IMR-90 (cell line): ENCODE measurements around the gene COMMD1. TPM values are rescaled to one million over a fixed set of nuclear protein-coding genes. Genes with fewer than 3 reads are reported as not detected.

ENCODE experiments used
- ATAC-seq: fragments of 200-7000 bp; cut with Tn5 transposase; 2 replicates; pipeline ENCODE4 v1.9.1; 2020; ENCODE audit warnings: low read depth, mild to moderate bottlenecking, moderate library complexity
- BruUV-seq: library from RNA; stranded (reverse); fragments of 400-500 nt; replicated peaks from 2 replicates; lab custom pipeline; 2021; lab: Mats Ljungman, UMichigan
- CTCF ChIA-PET: fragments of 300-600 bp; formaldehyde crosslinking; extraction: SDS; loops from one replicate; lab custom pipeline; 2021; ENCODE audit warnings: antibody characterized with exemption; lab: Yijun Ruan, JAX
- POLR2A ChIA-PET: fragments of 300-600 bp; sonication (Branson Sonifier 250); formaldehyde crosslinking; loops from one replicate; lab custom pipeline; 2022; ENCODE audit warnings: antibody characterized with exemption; ENCODE audit not compliant: unreplicated experiment; lab: Charles Lee
- DNase-seq: peaks from one replicate; pipeline ENCODE4 v3.0.0; 2013
- H2AFZ ChIP-seq: replicated peaks from 2 replicates; pipeline ENCODE3; 2013; ENCODE audit warnings: low read length, mild to moderate bottlenecking; ENCODE audit not compliant: poor library complexity
- H2AK5ac ChIP-seq: 2 replicates; pipeline ENCODE4 v1.6.1; 2013; ENCODE audit warnings: low read depth, low read length, inconsistent platforms
- H2AK9ac ChIP-seq: replicated peaks from 2 replicates; pipeline ENCODE3; 2013; ENCODE audit warnings: mild to moderate bottlenecking, low read depth, low read length, moderate library complexity; ENCODE audit not compliant: poor library complexity
- H2BK120ac ChIP-seq: 2 replicates; pipeline ENCODE4 v1.6.1; 2013; ENCODE audit warnings: low read depth, low read length, inconsistent platforms
- H2BK15ac ChIP-seq: 3 replicates; pipeline ENCODE4 v1.6.1; 2013; ENCODE audit warnings: low read depth, low read length, inconsistent platforms
- H2BK20ac ChIP-seq: 2 replicates; pipeline ENCODE4 v1.6.1; 2013; ENCODE audit warnings: low read depth, mild to moderate bottlenecking, inconsistent platforms, low read length, moderate library complexity
- H2BK5ac ChIP-seq: 2 replicates; pipeline ENCODE4 v1.6.1; 2013; ENCODE audit warnings: mild to moderate bottlenecking, low read depth, low read length, inconsistent platforms; ENCODE audit not compliant: poor library complexity, severe bottlenecking
- H3K14ac ChIP-seq: replicated peaks from 2 replicates; pipeline ENCODE4 v1.6.1; 2013; ENCODE audit warnings: low read depth, low read length, inconsistent platforms
- H3K18ac ChIP-seq: 2 replicates; pipeline ENCODE4 v1.6.1; 2013; ENCODE audit warnings: low read depth, low read length, control low read depth
- H3K23ac ChIP-seq: 2 replicates; pipeline ENCODE4 v1.6.1; 2013; ENCODE audit warnings: low read depth, low read length, inconsistent platforms
- H3K27ac ChIP-seq: 2 replicates; pipeline ENCODE4 v1.5.1; 2013; ENCODE audit warnings: mild to moderate bottlenecking, control low read depth, low read length; ENCODE audit not compliant: insufficient read depth
- H3K27me3 ChIP-seq: 2 replicates; pipeline ENCODE4 v1.6.1; 2013; ENCODE audit warnings: low read length; ENCODE audit not compliant: control insufficient read depth, insufficient read depth
- H3K36me3 ChIP-seq: 2 replicates; pipeline ENCODE4 v1.6.1; 2013; ENCODE audit warnings: low read length, mixed read lengths; ENCODE audit not compliant: control insufficient read depth, insufficient read depth
- H3K4ac ChIP-seq: 2 replicates; pipeline ENCODE4 v1.6.1; 2013; ENCODE audit warnings: low read depth, low read length, inconsistent platforms
- H3K4me1 ChIP-seq: 2 replicates; pipeline ENCODE4 v1.6.1; 2013; ENCODE audit warnings: low read length, mixed read lengths; ENCODE audit not compliant: control insufficient read depth, insufficient read depth
- H3K4me2 ChIP-seq: 2 replicates; pipeline ENCODE4 v1.6.1; 2013; ENCODE audit warnings: low read depth, mild to moderate bottlenecking, control low read depth, low read length, moderate library complexity
- H3K4me3 ChIP-seq: 2 replicates; pipeline ENCODE4 v1.5.1; 2013; ENCODE audit warnings: low read depth, mild to moderate bottlenecking, control low read depth, low read length, moderate library complexity; ENCODE audit not compliant: insufficient read depth
- H3K56ac ChIP-seq: 2 replicates; pipeline ENCODE4 v1.6.1; 2013; ENCODE audit warnings: low read length, inconsistent platforms; ENCODE audit not compliant: insufficient read depth; ENCODE audit errors: extremely low read depth
- H3K79me1 ChIP-seq, 2 experiments: 2 replicates each; pipeline ENCODE4 v1.6.1; 2013; ENCODE audit warnings: low read length in 2 of 2, inconsistent platforms in 1 of 2, low read depth in 1 of 2
- H3K9ac ChIP-seq: 2 replicates; pipeline ENCODE4 v1.6.1; 2013; ENCODE audit warnings: low read depth, low read length, control low read depth
- H3K9me1 ChIP-seq: 2 replicates; pipeline ENCODE4 v1.6.1; 2013; ENCODE audit warnings: low read length, inconsistent platforms; ENCODE audit not compliant: insufficient read depth
- H3K9me3 ChIP-seq: 2 replicates; pipeline ENCODE4 v1.6.1; 2013; ENCODE audit warnings: low read length; ENCODE audit not compliant: control insufficient read depth, insufficient read depth
- H4K20me1 ChIP-seq: 2 replicates; pipeline ENCODE4 v1.6.1; 2013; ENCODE audit warnings: low read length, inconsistent platforms; ENCODE audit not compliant: insufficient read depth
- H4K5ac ChIP-seq: 2 replicates; pipeline ENCODE4 v1.6.1; 2013; ENCODE audit warnings: mild to moderate bottlenecking, low read depth, low read length, control low read depth
- H4K8ac ChIP-seq, 2 experiments: 2 replicates each; pipeline ENCODE4 v1.6.1; 2013; ENCODE audit warnings: low read depth in 2 of 2, low read length in 2 of 2, control low read depth in 1 of 2, inconsistent platforms in 1 of 2
- H4K91ac ChIP-seq: 2 replicates; pipeline ENCODE4 v1.6.1; 2013; ENCODE audit warnings: low read depth, low read length, inconsistent platforms; ENCODE audit not compliant: insufficient read depth
- CEBPB ChIP-seq: IDR thresholded peaks from 2 replicates; pipeline ENCODE4 v1.6.1; 2012; ENCODE audit warnings: low read depth, low read length, improper control_type of control experiment
- CHD1 ChIP-seq: IDR thresholded peaks from 2 replicates; pipeline ENCODE4 v1.6.1; 2012; ENCODE audit warnings: low read depth, low read length, improper control_type of control experiment
- ELK1 ChIP-seq: fragments of 150-350 bp; IDR thresholded peaks from 2 replicates; pipeline ENCODE4 v1.6.1; 2016; ENCODE audit warnings: low read depth, mild to moderate bottlenecking, low read length, moderate library complexity, borderline replicate concordance
- FOS ChIP-seq: fragments of 150-350 bp; IDR thresholded peaks from 2 replicates; pipeline ENCODE4 v1.6.1; 2016; ENCODE audit warnings: low read depth, low read length
- MAFK ChIP-seq: IDR thresholded peaks from 2 replicates; pipeline ENCODE4 v1.6.1; 2012; ENCODE audit warnings: low read depth, low read length, improper control_type of control experiment
- MAZ ChIP-seq: IDR thresholded peaks from 2 replicates; pipeline ENCODE4 v1.6.1; 2012; ENCODE audit warnings: low read depth, mild to moderate bottlenecking, low read length, improper control_type of control experiment, moderate library complexity, borderline replicate concordance
- MXI1 ChIP-seq: IDR thresholded peaks from 2 replicates; pipeline ENCODE4 v1.6.1; 2012; ENCODE audit warnings: low read depth, mild to moderate bottlenecking, low read length, moderate library complexity, borderline replicate concordance
- NFE2L2 ChIP-seq: fragments of 150-350 bp; IDR thresholded peaks from 2 replicates; pipeline ENCODE4 v1.6.1; 2016; ENCODE audit warnings: low read depth, mild to moderate bottlenecking, low read length
- POLR2A ChIP-seq: IDR thresholded peaks from 2 replicates; pipeline ENCODE4 v1.6.1; 2012; ENCODE audit warnings: mild to moderate bottlenecking, low read depth, low read length
- RAD21 ChIP-seq: IDR thresholded peaks from 2 replicates; pipeline ENCODE4 v1.6.1; 2012; ENCODE audit warnings: low read length, improper control_type of control experiment
- RCOR1 ChIP-seq: IDR thresholded peaks from 2 replicates; pipeline ENCODE4 v1.6.1; 2012; ENCODE audit warnings: mild to moderate bottlenecking, low read length, improper control_type of control experiment; ENCODE audit not compliant: insufficient replicate concordance
- RFX5 ChIP-seq: IDR thresholded peaks from 2 replicates; pipeline ENCODE4 v1.8.0; 2012; ENCODE audit warnings: low read depth, mild to moderate bottlenecking, low read length, moderate library complexity
- SMC3 ChIP-seq: fragments of 150-350 bp; IDR thresholded peaks from 2 replicates; pipeline ENCODE4 v1.6.1; 2016; ENCODE audit warnings: low read depth, mild to moderate bottlenecking, antibody characterized with exemption, low read length, moderate library complexity
- WGBS, 2 experiments: methylation state at CpG; one replicate each; pipeline versions ENCODE4 v1.1.5 to v1.1.7; 2013; ENCODE audit warnings: missing lambda C conversion rate in 2 of 2; ENCODE audit not compliant: insufficient read length in 1 of 2; ENCODE audit errors: extremely low coverage in 2 of 2; 5-methylcytosine and 5-hydroxymethylcytosine counted together
- dilution Hi-C: fragments of 300-500 bp; cut with HindIII; formaldehyde crosslinking; loops from one replicate; pipeline ENCODE4 v1.14.3; 2018; ENCODE audit warnings: low sequenced_read_pairs; ENCODE audit not compliant: unreplicated experiment
- in situ Hi-C: fragments of 300-500 bp; cut with MboI; formaldehyde crosslinking; loops from 3 replicates; pipeline ENCODE4 v1.14.3; 2019; ENCODE audit warnings: low sequenced_read_pairs, inconsistent platforms, mixed read lengths
- intact Hi-C: fragments of 100-400 bp; cut with micrococcal nuclease; formaldehyde crosslinking; loops from 2 replicates; pipeline ENCODE4 v1.10.0; 2022
- polyA plus RNA-seq, 3 experiments: library from polyadenylated mRNA; depleted of rRNA; stranded (reverse); fragments of >200 nt; gene quantifications; 2 replicates each; pipeline ENCODE4 v1.2.3, GENCODE V29; 2012; ENCODE audit warnings: low replicate concordance in 1 of 3
- total RNA-seq: library from RNA; depleted of rRNA; stranded (reverse); fragments of >200 nt; gene quantifications from 2 replicates; pipeline ENCODE4 v1.2.3, GENCODE V29; 2012
- TF ChIP-seq, protein P1 (sequence below): conservative IDR thresholded peaks from 2 replicates; pipeline ENCODE4 v1.5.1; 2012; ENCODE audit warnings: mild to moderate bottlenecking, low read depth, low read length, improper control_type of control experiment

COMMD1 gene
- total and polyA plus RNA-seq, 2 of the 4 experiments (the other 2 are of a cell fraction): 42.8 to 60.4 TPM

DNA sequence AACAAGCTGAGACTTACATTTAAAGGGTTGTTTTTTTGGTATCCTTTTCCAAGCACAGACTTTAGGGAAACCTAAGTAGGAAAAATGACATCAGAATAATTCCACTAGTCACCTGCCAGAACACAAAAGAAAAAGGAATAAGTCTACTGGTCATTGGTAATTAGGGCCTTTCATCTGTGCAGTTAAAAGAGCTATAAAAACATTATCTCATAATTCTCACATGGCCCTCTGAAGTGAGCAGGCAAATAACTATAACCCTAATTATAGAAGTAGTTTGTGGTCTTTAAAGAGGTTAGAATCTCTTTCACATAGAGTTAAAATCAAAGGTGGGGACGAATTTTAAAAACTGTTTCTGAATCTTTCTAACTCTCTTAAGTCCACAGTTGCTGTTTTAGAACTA is 179.3 kb downstream of the COMMD1 start:
- Histone ChIP-seq H2AFZ (no peak overlapping the region), H3K79me1 (no peaks in the 10 kb centered on the region; a peak in 1 of 4 replicates), H3K4me3 (no peak overlapping the region), H4K20me1 (no peaks in the 10 kb centered on the region), H4K8ac (no peak overlapping the region), H4K5ac (no peak overlapping the region), H3K14ac (no peak overlapping the region), H3K23ac (no peak overlapping the region), H3K18ac (no peak overlapping the region), H2BK20ac (no peak overlapping the region), H3K27ac (no peak overlapping the region), H3K36me3 (no peaks in the 10 kb centered on the region), H2BK5ac (no peak overlapping the region), H3K9me1 (no peaks in the 10 kb centered on the region), H3K9ac (no peak overlapping the region), H2BK120ac (no peak overlapping the region), H3K9me3 (no peaks in the 10 kb centered on the region), H3K27me3 (no peaks in the 10 kb centered on the region), H2BK15ac (no peak overlapping the region), H2AK9ac (no peak overlapping the region), H4K91ac (no peak overlapping the region), H3K4ac (no peak overlapping the region), H2AK5ac (no peak overlapping the region), H3K56ac (no peak overlapping the region), H3K4me1 (no peaks in the 10 kb centered on the region), H3K4me2 (no peak overlapping the region)
- in situ Hi-C loops: no loop called here
- intact Hi-C loops: no loop called here
- no peak for TF ChIP-seq CHD1
- no peak for TF ChIP-seq MAFK
- TF ChIP-seq SMC3: no peak
- TF ChIP-seq NFE2L2: no peak
- TF ChIP-seq MAZ: no peak
- TF ChIP-seq CEBPB: no peak
- TF ChIP-seq RAD21: no peak
- no peak for TF ChIP-seq FOS
- TF ChIP-seq, protein P1, sequence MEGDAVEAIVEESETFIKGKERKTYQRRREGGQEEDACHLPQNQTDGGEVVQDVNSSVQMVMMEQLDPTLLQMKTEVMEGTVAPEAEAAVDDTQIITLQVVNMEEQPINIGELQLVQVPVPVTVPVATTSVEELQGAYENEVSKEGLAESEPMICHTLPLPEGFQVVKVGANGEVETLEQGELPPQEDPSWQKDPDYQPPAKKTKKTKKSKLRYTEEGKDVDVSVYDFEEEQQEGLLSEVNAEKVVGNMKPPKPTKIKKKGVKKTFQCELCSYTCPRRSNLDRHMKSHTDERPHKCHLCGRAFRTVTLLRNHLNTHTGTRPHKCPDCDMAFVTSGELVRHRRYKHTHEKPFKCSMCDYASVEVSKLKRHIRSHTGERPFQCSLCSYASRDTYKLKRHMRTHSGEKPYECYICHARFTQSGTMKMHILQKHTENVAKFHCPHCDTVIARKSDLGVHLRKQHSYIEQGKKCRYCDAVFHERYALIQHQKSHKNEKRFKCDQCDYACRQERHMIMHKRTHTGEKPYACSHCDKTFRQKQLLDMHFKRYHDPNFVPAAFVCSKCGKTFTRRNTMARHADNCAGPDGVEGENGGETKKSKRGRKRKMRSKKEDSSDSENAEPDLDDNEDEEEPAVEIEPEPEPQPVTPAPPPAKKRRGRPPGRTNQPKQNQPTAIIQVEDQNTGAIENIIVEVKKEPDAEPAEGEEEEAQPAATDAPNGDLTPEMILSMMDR: no peak
- TF ChIP-seq MXI1: no peak
- no peak for TF ChIP-seq RCOR1
- TF ChIP-seq ELK1: no peak
- no peak for TF ChIP-seq POLR2A
- no peak for TF ChIP-seq RFX5
- DNase-seq: no peak
- no peak for ATAC-seq
- dilution Hi-C loops: no loop called here
- WGBS, 2 experiments: no CpG with 5 or more reads among the region's 1 CpG
- POLR2A ChIA-PET: no interaction called here
- CTCF ChIA-PET: no interaction called here
- no TSS peak for BruUV-seq
